Pulmonary artery endothelial cell (primary cell): ENCODE measurements around the gene PRR23A. TPM values are rescaled to one million over a fixed set of nuclear protein-coding genes. Genes with fewer than 3 reads are reported as not detected.

ENCODE experiments used
- DNase-seq: peaks from one replicate; pipeline ENCODE4 v3.0.0-alpha.2; 2011; ENCODE audit warnings: low read depth, low spot score
- total RNA-seq: library from RNA; depleted of rRNA; stranded (reverse); fragments of >200 nt; gene quantifications from 2 replicates; pipeline ENCODE4 v1.2.3, GENCODE V29; 2014

The PRR23A gene
- total RNA-seq, 1 donor from 2014 or later, result not detected

DNA sequence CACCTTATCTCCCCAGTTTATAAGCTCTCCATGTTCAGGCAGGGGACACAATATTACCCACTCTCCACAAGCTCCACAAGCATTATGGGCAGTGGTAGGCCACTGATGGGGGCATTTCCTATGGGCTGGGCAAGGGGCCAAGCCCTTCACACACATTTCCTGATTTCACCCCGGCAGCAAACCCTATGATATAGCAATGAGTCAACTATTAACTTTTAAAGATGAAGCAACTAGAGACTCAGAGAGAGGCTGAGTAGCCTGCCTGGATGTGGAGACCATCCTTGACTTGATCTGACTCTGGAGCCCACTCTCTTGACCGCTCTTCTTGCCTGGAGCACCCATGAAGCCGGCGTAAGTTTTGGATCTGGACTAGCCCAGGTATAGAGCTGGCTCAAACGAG is 31.6 kb downstream of the PRR23A start:
- no peak for DNase-seq

- DNase-seq, result no peak
These were observed 33.1 kb downstream of the PRR23A start for GRCh38 chr3:138972941-138973340.

- DNase-seq, result no peak
These were observed 34.2 kb downstream of the PRR23A start for GRCh38 chr3:138971766-138972320.

DNA sequence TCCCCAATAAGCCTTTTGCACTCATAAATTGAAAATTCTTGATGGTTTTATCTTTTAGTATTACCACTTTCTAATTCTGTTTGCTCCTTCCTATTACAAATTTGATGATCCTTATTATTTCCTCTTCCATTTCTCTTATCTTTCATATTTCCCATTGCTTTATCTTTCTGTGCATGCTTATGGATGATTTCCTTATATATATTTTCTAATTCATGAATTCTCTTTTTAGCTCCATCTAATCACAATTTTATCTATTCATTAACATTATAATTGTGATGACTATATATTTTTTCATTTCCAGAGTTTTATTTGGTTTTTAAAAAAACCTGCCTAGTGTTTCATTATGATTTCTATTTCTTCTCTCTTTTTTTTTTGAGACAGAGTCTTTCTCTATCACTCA is 41.1 kb downstream of the PRR23A start:
- DNase-seq, result no peak

DNA sequence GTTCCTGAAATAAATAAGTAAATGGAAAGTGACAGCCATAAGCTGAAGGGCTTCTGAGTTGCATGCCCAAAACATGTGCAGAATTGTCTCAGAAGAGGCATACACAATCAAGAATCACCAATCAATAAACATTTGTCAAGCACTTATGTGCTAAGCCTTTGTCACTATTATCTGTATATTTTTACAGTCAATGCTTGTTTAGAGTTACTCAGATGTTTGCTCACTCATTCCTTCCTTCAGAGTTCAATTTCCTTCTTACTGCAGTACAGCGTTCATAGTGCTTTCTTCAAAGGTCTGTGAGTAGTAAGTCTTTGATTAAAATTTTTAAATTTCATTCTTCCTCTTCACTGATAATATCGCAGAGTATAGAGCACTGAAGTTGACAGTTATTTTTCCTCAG is 41.8 kb downstream of the PRR23A start:
- DNase-seq, result no peak

- no peak for DNase-seq
These were observed 43.1 kb downstream of the PRR23A start for GRCh38 chr3:138962854-138963560.

GRCh38 chr3:138960417-138960852 is 45.6 kb downstream of the PRR23A start:
- DNase-seq, result no peak

Other genes starting within 250 kb of the PRR23A start
- 16.1 and 16.5 TPM in 2 replicates for gene PIK3CB, start 171.3 kb downstream of the PRR23A start, total RNA-seq
- gene FOXL2, start 59.1 kb downstream of the PRR23A start, total RNA-seq, result 0.07 TPM in 2 replicates
- 0.04 TPM in 1 of 2 replicates, not detected in the other for gene FOXL2NB, start 59.1 kb downstream of the PRR23A start, total RNA-seq
- gene PRR23B, start 14.7 kb upstream of the PRR23A start, total RNA-seq, result not detected in 2 replicates
- not detected in 2 replicates for gene PRR23C, start 38.6 kb upstream of the PRR23A start, total RNA-seq